HAP-1 (cell line): ENCODE measurements around the gene EHBP1.

ENCODE experiments used
- DNase-seq, 2 experiments: peaks; one replicate each; pipeline ENCODE4 v3.0.0-alpha.2; 2016 to 2020; ENCODE audit warnings: low spot score in 2 of 2
- H3K27me3 ChIP-seq: fragments of 250-450 bp; sonication (Bioruptor Pico); 2 replicates; pipeline ENCODE4 v1.5.1; 2020; ENCODE audit warnings: low read depth, mild to moderate bottlenecking, moderate library complexity
- H3K36me3 ChIP-seq: fragments of 250-450 bp; sonication (Bioruptor Pico); replicated peaks from 2 replicates; pipeline ENCODE4 v1.5.1; 2020; ENCODE audit warnings: mild to moderate bottlenecking
- H3K4me1 ChIP-seq: fragments of 250-450 bp; sonication (Bioruptor Pico); 2 replicates; pipeline ENCODE4 v1.5.1; 2020; ENCODE audit warnings: mild to moderate bottlenecking
- H3K4me3 ChIP-seq: fragments of 250-450 bp; sonication (Bioruptor Pico); 2 replicates; pipeline ENCODE4 v1.5.1; 2020; ENCODE audit warnings: mild to moderate bottlenecking, moderate library complexity
- H3K9me3 ChIP-seq: fragments of 250-450 bp; sonication (Bioruptor Pico); 2 replicates; pipeline ENCODE4 v1.5.1; 2020; ENCODE audit warnings: mild to moderate bottlenecking, moderate library complexity
- in situ Hi-C: fragments of 300-500 bp; cut with MboI; formaldehyde crosslinking; loops from 3 replicates; pipeline ENCODE4 v1.14.3; 2020; ENCODE audit warnings: low sequenced_read_pairs, inconsistent platforms, mixed read lengths

Gene EHBP1

DNA sequence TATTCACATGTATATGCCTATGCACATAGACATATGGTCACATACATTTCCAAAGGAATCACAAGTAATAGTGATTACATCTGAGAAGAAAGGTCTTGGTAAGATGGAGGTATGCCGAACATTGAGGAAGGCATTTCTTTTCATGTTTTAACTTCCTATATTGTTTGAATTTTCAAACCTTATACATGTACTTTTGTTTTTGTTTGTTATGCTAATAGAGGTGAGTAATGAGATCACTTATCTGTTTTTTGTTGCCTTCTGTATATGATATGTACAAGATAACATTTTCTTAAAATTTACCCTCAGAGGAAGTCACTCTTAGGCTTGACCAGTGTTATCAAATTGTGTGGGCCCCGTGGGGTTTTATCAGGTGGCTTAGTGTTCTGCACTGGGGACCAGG is 178.6 kb downstream of the EHBP1 start:
- no peaks in the 10 kb centered on the region for H3K36me3 ChIP-seq
- H3K4me1 ChIP-seq, result peaks cover 3% of the 10 kb centered on the region; the same call in 1 of the 2 replicates
- no peak for DNase-seq
- H3K27me3 ChIP-seq, result no peaks in the 10 kb centered on the region
- no peak overlapping the region for H3K4me3 ChIP-seq
- no peaks in the 10 kb centered on the region for H3K9me3 ChIP-seq
- in situ Hi-C loops, result no loop called here

DNA sequence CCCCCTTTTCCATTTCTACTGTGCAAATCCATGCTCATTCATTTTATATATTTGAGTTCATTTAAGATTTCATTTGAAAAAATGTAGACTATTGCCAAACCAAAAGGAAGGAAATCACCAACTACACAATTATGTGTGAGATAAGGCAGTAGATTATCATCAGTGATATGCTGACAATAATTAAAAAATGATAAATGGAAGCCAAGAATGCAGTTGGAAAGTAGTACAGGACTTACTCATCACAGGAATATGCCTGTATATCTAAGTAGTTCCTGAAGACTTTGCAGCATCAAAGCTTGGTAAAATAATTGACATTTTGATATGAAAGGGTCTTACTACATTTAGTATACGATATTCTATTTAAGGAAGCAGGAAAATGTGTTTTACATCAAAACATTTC is 179.0 kb downstream of the EHBP1 start:
- DNase-seq, result no peak
- in situ Hi-C loops, result no loop called here
- Histone ChIP-seq H3K9me3 (no peaks in the 10 kb centered on the region), H3K4me3 (no peak overlapping the region), H3K4me1 (peaks cover 3% of the 10 kb centered on the region; the same call in 1 of the 2 replicates), H3K36me3 (no peaks in the 10 kb centered on the region), H3K27me3 (no peaks in the 10 kb centered on the region)

DNA sequence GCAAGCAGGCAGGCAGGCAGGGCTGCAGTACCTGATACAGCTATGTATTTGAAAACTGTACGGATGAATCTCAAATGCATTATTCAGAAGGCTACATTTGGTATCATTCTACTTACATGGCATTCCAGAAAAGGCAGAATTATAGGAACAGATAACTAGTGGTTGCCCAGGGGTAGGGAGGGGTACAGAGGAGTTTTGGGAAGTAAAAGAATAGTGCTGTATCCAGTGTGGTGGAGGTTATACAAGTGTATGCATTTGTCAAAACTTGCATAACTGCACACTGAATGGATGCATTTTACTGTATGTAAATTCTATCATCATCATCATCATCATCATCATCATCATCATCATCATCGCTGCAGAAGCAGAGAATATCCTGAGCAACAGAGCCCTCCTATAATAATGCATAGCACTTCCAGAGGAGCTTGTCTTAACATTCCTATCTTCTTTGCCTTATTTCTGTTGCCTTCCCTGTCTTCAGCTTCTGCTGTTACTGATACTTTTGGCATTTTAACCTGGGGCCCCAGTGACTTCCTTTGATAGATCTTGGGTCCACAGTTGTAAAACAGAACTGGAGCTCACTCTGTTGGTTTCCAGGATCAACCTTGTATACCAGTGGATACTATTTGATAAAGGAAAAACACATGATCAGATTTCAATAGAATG is 189.6 kb downstream of the EHBP1 start:
- H3K4me3 ChIP-seq, result no peak overlapping the region
- H3K4me1 ChIP-seq, result peaks cover 7% of the 10 kb centered on the region
- DNase-seq, result no peak
- H3K27me3 ChIP-seq, result no peaks in the 10 kb centered on the region
- H3K36me3 ChIP-seq, result no peaks in the 10 kb centered on the region
- in situ Hi-C loops, result no loop called here
- H3K9me3 ChIP-seq, result no peaks in the 10 kb centered on the region

DNA sequence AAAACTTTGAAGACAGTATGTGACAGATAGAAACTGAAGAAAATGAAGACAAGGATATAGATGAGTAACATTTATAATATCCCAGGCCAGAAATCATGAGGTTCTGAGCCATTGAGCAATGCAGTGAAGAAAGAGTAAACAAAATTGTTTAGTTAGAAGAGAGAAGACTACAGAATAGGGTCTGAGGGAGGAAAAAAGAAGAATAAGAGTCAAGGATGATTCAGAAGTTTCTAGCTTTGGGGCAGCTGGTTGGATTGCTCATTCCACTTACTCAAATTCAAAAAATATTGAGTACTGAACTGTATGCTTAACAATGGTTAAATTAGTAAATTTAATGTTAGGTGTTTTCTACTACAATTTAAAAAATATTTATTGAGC is 190.1 kb downstream of the EHBP1 start:
- H3K27me3 ChIP-seq, result no peaks in the 10 kb centered on the region
- H3K9me3 ChIP-seq, result no peaks in the 10 kb centered on the region
- in situ Hi-C loops, result no loop called here
- no peak overlapping the region for H3K4me3 ChIP-seq
- no peaks in the 10 kb centered on the region for H3K36me3 ChIP-seq
- no peak for DNase-seq
- peaks cover 7% of the 10 kb centered on the region for H3K4me1 ChIP-seq

DNA sequence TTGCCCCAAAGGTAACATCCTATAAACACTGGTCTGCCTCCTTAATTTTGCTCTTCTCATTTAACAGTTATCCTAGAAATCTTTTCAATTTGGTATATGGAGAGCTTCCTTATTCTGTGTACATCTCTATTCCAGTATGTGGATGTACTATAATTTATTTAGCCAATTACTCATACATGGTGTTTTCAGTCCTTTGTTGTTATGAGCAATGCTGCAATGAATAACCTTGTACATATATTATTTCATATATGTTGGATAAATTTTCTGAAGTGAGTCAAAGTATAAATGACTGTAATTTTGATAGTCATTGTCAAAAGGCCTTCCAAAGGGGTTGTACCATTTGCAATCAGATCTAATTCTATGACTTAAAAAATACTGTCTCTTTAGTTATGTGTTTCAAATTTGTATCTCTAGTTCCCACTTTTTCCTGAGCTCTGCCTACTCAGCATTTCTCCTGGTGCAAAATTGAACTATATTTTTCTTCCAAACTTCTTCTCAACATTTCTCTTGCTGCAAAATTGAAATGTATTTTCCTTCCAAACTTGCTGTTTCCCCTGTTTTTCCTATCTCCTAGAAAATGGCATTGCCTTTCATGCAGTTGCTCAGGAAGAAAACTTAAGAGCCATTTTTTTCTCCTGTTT is 191.8 kb downstream of the EHBP1 start:
- DNase-seq, result no peak
- H3K9me3 ChIP-seq, result no peaks in the 10 kb centered on the region
- in situ Hi-C loops, result no loop called here
- no peak overlapping the region for H3K4me3 ChIP-seq
- peaks cover 8% of the 10 kb centered on the region for H3K4me1 ChIP-seq
- no peaks in the 10 kb centered on the region for H3K27me3 ChIP-seq
- no peaks in the 10 kb centered on the region for H3K36me3 ChIP-seq

DNA sequence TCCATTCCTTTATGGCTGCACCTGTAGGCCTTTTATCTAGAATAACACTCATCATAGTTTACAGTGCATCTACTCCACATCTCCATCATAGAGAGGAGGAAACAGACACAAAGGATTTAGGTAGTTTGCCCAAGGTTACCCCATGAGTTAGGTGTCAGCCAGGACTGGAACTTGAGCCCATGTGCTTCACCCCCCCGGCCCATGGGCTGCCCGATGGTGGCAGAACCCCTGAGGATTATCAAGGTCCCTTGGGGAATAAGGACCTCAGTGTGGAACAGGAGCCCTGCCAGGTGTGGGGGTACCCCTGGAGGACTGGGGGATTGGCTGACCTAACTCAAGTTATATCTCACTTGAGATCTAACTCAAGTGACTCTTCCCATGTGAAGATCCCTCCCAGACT is 198.8 kb downstream of the EHBP1 start:
- in situ Hi-C loops, result no loop called here
- no peak for DNase-seq
- H3K27me3 ChIP-seq, result no peaks in the 10 kb centered on the region
- H3K9me3 ChIP-seq, result no peaks in the 10 kb centered on the region
- H3K4me1 ChIP-seq, result peaks cover 8% of the 10 kb centered on the region
- no peak overlapping the region for H3K4me3 ChIP-seq
- no peaks in the 10 kb centered on the region for H3K36me3 ChIP-seq

DNA sequence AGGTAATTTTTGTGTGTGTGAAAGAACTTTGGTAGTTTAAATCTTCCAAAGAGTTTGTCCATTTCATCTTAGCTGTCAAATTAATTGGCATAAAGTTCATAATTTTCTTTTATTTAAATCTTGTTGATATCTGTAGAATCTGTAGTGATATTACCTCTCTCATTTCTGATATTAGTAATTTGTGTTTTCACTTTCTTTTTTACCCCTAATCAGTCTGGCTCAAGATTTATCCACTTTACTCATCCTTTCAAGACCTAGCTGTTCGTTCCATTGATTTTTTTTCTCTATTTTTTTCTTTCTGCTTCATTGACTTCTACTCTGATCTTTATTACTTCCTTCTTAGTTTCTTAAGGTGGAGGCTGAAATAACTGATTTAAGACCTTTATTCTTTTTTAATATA is 202.6 kb downstream of the EHBP1 start:
- in situ Hi-C loops, result no loop called here
- Histone ChIP-seq H3K4me3 (no peak overlapping the region), H3K9me3 (no peaks in the 10 kb centered on the region), H3K36me3 (no peaks in the 10 kb centered on the region), H3K27me3 (no peaks in the 10 kb centered on the region), H3K4me1 (no peaks in the 10 kb centered on the region)
- DNase-seq, result no peak

DNA sequence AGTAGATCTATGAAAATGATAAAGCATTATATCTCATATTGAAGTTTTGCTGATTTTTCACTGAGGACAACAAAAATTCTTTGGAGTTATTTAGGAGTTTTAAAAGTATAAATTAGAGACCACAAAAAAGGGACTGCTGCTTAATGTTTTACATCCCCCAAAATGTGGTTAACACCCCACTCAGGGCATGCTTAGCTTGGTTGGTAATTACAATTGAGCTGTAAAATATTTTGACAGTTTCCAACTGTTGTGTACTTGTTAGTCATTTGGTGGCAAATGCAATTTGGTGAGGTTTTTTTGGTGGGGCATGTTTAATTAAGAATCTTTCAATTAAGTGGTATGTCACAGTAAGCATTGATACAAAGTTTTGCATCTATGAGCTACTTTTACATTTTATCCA is 207.8 kb downstream of the EHBP1 start:
- Histone ChIP-seq H3K4me1 (no peaks in the 10 kb centered on the region), H3K4me3 (no peak overlapping the region), H3K9me3 (no peaks in the 10 kb centered on the region), H3K27me3 (no peaks in the 10 kb centered on the region), H3K36me3 (no peaks in the 10 kb centered on the region)
- DNase-seq, result no peak
- in situ Hi-C loops, result no loop called here

DNA sequence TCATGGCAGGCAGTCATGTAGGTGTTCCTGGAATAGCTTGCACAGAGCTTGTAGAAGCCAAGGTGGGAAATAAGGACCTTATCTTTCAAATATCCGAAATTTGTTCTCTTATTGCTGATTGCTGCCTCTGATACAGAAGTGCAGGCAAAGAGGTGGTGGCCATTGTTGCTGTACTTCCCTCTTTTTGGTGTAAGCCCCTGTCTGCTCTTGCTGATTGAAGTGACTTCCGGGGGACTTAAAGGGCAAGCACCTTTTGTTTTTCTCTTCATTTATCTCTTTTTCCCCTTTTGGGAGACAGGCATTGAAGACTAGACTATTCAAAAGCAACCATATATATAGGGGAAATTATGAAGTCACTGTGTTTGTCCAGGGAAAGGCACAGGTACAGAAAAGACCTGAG is 213.5 kb downstream of the EHBP1 start:
- H3K4me1 ChIP-seq, result no peaks in the 10 kb centered on the region
- H3K27me3 ChIP-seq, result no peaks in the 10 kb centered on the region
- no peaks in the 10 kb centered on the region for H3K36me3 ChIP-seq
- no peak overlapping the region for H3K4me3 ChIP-seq
- H3K9me3 ChIP-seq, result peaks cover 2% of the 10 kb centered on the region
- no peak for DNase-seq
- in situ Hi-C loops, result no loop called here

DNA sequence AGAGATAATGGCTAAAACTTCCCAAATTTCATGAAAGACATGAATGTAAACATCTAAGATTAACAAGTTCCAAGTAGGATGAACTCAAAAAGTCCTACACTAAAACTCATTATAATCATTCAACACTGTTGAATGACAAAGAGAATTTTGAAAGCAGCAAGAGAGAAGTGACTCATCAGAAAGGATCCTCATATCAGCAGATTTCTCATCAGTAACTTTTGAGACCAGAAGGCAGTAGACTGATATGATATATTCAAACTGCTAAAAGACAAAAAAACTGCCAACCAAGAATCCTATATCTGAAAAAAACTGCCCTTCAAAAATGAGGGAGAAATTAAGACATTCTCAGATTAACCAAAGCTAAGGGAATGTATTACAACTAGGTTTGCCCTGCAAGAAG is 214.6 kb downstream of the EHBP1 start:
- Histone ChIP-seq H3K27me3 (no peaks in the 10 kb centered on the region), H3K36me3 (no peaks in the 10 kb centered on the region), H3K9me3 (peaks cover 4% of the 10 kb centered on the region), H3K4me1 (no peaks in the 10 kb centered on the region), H3K4me3 (no peak overlapping the region)
- in situ Hi-C loops, result no loop called here
- DNase-seq, result no peak

DNA sequence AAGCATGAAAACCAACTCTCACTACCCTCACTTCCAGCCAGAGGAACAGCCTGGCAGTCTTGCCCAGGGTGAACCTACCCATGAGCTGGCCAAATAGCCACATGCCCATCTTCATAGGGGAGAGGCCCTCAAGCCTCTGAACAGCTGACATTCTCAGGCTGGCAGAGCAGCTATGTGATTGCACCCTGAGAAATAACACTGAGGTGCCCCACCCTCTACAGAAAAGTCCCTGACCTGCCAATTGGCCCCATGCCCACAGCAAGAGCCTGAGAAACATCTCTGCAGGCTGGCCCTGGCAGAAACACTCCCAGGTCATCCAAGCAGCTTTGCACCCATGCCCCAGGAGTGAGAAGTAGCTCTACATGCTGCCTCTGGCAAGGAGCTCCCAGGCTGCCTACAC is 217.7 kb downstream of the EHBP1 start:
- Histone ChIP-seq H3K4me1 (no peaks in the 10 kb centered on the region), H3K4me3 (no peak overlapping the region), H3K36me3 (no peaks in the 10 kb centered on the region), H3K9me3 (peaks cover 4% of the 10 kb centered on the region), H3K27me3 (no peaks in the 10 kb centered on the region)
- in situ Hi-C loops, result no loop called here
- no peak for DNase-seq

DNA sequence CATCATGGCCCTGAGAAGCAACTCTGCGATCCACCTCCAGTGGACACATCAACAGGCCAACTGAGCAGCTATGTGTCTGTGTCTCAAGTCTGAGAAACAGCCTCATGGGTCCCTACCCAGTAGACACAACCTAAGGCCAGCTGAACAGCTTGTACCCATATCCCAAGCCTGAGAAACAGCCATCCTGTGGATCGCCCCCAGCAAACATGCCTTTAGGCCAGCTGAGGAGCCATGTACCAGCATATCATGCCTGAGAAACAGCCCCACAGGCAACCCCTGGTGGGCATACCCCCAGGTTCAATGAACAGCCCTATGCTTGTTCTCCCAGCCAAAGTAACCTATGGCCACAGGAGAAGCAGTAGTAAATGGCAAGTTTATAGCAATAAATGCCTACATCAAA is 218.4 kb downstream of the EHBP1 start:
- no peak for DNase-seq
- H3K4me3 ChIP-seq, result no peak overlapping the region
- in situ Hi-C loops, result no loop called here
- H3K9me3 ChIP-seq, result peaks cover 4% of the 10 kb centered on the region
- no peaks in the 10 kb centered on the region for H3K27me3 ChIP-seq
- no peaks in the 10 kb centered on the region for H3K36me3 ChIP-seq
- no peaks in the 10 kb centered on the region for H3K4me1 ChIP-seq

DNA sequence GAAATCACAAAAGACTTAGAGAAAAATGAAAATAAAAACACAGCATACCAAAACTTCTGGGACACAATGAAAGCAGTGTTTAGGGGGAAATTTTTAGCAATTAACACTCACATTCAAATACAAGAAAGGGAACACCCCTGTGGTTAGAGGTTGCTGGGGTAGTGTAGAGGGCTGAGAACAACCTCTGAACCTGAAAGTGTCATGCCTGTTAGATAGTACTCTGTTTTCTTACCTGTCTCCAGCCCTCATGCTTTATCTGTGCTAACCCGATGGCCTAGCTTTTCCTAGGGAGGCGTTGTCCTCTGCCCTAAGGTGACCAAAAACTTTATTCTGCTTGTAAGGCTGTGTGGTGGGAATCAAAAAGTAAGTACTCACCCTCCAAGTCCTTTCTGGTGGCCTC is 222.5 kb downstream of the EHBP1 start:
- in situ Hi-C loops, result no loop called here
- H3K4me1 ChIP-seq, result no peaks in the 10 kb centered on the region; the same call in 1 of the 2 replicates
- H3K36me3 ChIP-seq, result no peaks in the 10 kb centered on the region
- DNase-seq, result no peak
- H3K4me3 ChIP-seq, result no peak overlapping the region
- peaks cover 4% of the 10 kb centered on the region for H3K9me3 ChIP-seq
- H3K27me3 ChIP-seq, result no peaks in the 10 kb centered on the region

DNA sequence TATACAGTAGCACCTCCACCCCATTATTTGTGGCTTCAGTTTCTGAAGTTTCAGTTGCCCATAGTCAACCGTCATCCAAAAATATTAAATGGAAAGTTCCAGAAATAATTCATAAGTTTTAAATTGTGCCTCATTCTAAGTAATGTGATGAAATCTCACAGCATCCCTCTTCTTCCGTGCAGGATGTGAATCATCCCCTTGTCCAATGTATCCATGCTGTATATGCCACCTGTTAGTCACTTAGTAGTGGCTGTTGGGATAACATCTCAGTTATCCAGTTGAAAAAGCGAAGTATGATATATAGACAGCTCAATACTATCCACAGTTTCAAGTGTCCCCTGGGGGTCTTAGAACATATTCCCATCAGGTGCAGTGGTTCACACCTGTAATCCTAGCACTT is 226.0 kb downstream of the EHBP1 start:
- H3K4me3 ChIP-seq, result no peak overlapping the region
- peaks cover 18% of the 10 kb centered on the region for H3K4me1 ChIP-seq
- no peaks in the 10 kb centered on the region for H3K9me3 ChIP-seq
- DNase-seq, result no peak
- no peaks in the 10 kb centered on the region for H3K27me3 ChIP-seq
- in situ Hi-C loops, result no loop called here
- no peaks in the 10 kb centered on the region for H3K36me3 ChIP-seq
